GM12878 (cell line): Measurements from ENCODE around the gene PEX6.

Source experiments
- CEBPB ChIP-seq, 2 experiments: fragments of 150-350 bp in 1 of 2; IDR thresholded peaks; 2 replicates each; pipeline ENCODE4 v1.6.1; 2012 to 2014; ENCODE audit warnings: low read depth in 2 of 2, low read length in 2 of 2, borderline replicate concordance in 1 of 2, inconsistent platforms in 1 of 2
- DPF2 ChIP-seq: fragments of 450-650 bp; IDR thresholded peaks from 2 replicates; pipeline ENCODE4 v1.6.1; 2017; ENCODE audit warnings: mild to moderate bottlenecking
- EZH2 ChIP-seq: IDR thresholded peaks from 2 replicates; pipeline ENCODE4 v1.6.1; 2012; ENCODE audit warnings: low read depth, mild to moderate bottlenecking, control low read depth, inconsistent platforms, low read length, borderline replicate concordance; ENCODE audit not compliant: control insufficient read depth
- POLR2A ChIP-seq: IDR thresholded peaks from 2 replicates; pipeline ENCODE4 v1.6.1; 2011; ENCODE audit warnings: low read depth, mild to moderate bottlenecking, low read length
- POLR2AphosphoS2 ChIP-seq: IDR thresholded peaks from 2 replicates; pipeline ENCODE4 v1.6.1; 2011; ENCODE audit warnings: low read depth, mild to moderate bottlenecking, low read length, improper control_type of control experiment, moderate library complexity
- POLR2AphosphoS5 ChIP-seq: IDR thresholded peaks from 2 replicates; pipeline ENCODE4 v1.6.1; 2011; ENCODE audit warnings: mild to moderate bottlenecking, low read length, inconsistent platforms
- RFX5 ChIP-seq: IDR thresholded peaks from 2 replicates; pipeline ENCODE4 v1.6.1; 2011; ENCODE audit warnings: low read depth, low read length, improper control_type of control experiment
- SUZ12 ChIP-seq: fragments of 200-600 bp; sonication (generic); IDR thresholded peaks from one replicate; pipeline ENCODE4 v1.6.1; 2018; ENCODE audit warnings: antibody characterized with exemption, mild to moderate bottlenecking; ENCODE audit not compliant: unreplicated experiment
- YY1 ChIP-seq: IDR thresholded peaks from 2 replicates; pipeline ENCODE4 v1.6.1; 2011; ENCODE audit warnings: low read depth, mild to moderate bottlenecking, low read length
- TF ChIP-seq, protein P1 (sequence below): IDR thresholded peaks from 2 replicates; pipeline ENCODE4 v1.6.1; 2012; ENCODE audit warnings: low read depth, low read length, improper control_type of control experiment
- TF ChIP-seq, protein P2 (sequence below), 3 experiments: IDR thresholded peaks in 2 of 3; conservative IDR thresholded peaks in 1 of 3; 2 replicates each; pipeline ENCODE4 v1.5.1; 2011; ENCODE audit warnings: low read depth in 3 of 3, low read length in 3 of 3, mild to moderate bottlenecking in 3 of 3, control low read depth in 2 of 3, moderate library complexity in 2 of 3, inconsistent platforms in 1 of 3, mixed read lengths in 1 of 3; ENCODE audit not compliant: control insufficient read depth in 2 of 3, insufficient read depth in 1 of 3; ENCODE audit errors: extremely low read depth in 1 of 3

DNA sequence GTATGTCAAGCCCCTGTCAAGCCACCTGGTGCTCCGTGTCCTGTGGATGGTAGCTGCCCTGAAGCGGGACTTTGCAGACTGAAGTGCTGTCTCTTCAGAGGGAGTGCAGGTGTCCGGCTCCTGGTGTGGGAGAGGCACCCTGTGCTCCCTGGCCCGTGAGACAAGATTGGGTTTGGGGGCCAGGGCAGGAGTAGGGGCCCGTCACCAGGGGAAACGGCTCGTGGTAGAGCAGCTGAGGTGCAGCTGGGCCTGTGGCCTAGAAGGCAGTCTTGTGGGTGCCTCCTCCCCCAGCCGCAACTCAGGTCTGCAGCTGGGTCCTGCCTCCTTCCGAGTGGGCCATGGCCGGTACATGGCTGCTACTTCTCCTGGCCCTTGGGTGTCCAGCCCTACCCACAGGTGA is 63.2 kb downstream of the PEX6 start, which contains the start of gene PTCRA:
- no peak for TF ChIP-seq POLR2AphosphoS2
- no peak for TF ChIP-seq SUZ12
- no peak for TF ChIP-seq POLR2A
- no peak for TF ChIP-seq CEBPB (IDR thresholded peaks at IDR 0.05; ENCODE audit: borderline replicate concordance in 1 of 2, low read depth in 2 of 2, low read length in 2 of 2)
- TF ChIP-seq, protein P1, sequence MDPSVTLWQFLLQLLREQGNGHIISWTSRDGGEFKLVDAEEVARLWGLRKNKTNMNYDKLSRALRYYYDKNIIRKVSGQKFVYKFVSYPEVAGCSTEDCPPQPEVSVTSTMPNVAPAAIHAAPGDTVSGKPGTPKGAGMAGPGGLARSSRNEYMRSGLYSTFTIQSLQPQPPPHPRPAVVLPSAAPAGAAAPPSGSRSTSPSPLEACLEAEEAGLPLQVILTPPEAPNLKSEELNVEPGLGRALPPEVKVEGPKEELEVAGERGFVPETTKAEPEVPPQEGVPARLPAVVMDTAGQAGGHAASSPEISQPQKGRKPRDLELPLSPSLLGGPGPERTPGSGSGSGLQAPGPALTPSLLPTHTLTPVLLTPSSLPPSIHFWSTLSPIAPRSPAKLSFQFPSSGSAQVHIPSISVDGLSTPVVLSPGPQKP = no peak
- TF ChIP-seq, protein P2, sequence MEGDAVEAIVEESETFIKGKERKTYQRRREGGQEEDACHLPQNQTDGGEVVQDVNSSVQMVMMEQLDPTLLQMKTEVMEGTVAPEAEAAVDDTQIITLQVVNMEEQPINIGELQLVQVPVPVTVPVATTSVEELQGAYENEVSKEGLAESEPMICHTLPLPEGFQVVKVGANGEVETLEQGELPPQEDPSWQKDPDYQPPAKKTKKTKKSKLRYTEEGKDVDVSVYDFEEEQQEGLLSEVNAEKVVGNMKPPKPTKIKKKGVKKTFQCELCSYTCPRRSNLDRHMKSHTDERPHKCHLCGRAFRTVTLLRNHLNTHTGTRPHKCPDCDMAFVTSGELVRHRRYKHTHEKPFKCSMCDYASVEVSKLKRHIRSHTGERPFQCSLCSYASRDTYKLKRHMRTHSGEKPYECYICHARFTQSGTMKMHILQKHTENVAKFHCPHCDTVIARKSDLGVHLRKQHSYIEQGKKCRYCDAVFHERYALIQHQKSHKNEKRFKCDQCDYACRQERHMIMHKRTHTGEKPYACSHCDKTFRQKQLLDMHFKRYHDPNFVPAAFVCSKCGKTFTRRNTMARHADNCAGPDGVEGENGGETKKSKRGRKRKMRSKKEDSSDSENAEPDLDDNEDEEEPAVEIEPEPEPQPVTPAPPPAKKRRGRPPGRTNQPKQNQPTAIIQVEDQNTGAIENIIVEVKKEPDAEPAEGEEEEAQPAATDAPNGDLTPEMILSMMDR (IDR thresholded peaks at IDR 0.05 in 2 of 3, conservative IDR thresholded peaks at IDR 0.05 in 1 of 3; ENCODE audit: control insufficient read depth in 2 of 3, extremely low read depth in 1 of 3, insufficient read depth in 1 of 3, low read depth in 3 of 3, low read length in 3 of 3) = no peak
- no peak for TF ChIP-seq POLR2AphosphoS5
- no peak for TF ChIP-seq RFX5
- TF ChIP-seq YY1 = no peak
- no peak for TF ChIP-seq EZH2
- no peak for TF ChIP-seq DPF2
